Endothelial cell of umbilical vein (primary cell): ENCODE data around the gene GZF1. TPM values are rescaled to one million over a fixed set of nuclear protein-coding genes. Genes with fewer than 3 reads are reported as not detected.

Source experiments
- BruUV-seq: library from RNA; stranded (reverse); fragments of 400-500 nt; replicated peaks from 2 replicates; lab custom pipeline; 2021; lab: Mats Ljungman, UMichigan
- CTCF ChIA-PET: fragments of 300-600, 350-600 bp; sonication (Branson Sonifier 250); formaldehyde crosslinking; loops from one replicate; lab custom pipeline; 2021; ENCODE audit warnings: antibody characterized with exemption, inconsistent platforms; lab: Charles Lee
- POLR2A ChIA-PET: fragments of 300-600, 350-600 bp; sonication (Branson Sonifier 250); formaldehyde crosslinking; loops from one replicate; lab custom pipeline; 2021; ENCODE audit warnings: antibody characterized with exemption, inconsistent platforms; lab: Charles Lee
- DNase-seq: peaks from one replicate; pipeline ENCODE4 v3.0.0-alpha.2; 2011; ENCODE audit warnings: low read depth, low spot score
- FAIRE-seq: peaks from 2 replicates; lab custom pipeline; 2011; peaks lifted over from hg19 to GRCh38; lab: Jason Lieb, UNC
- H2AFZ ChIP-seq: 2 replicates; pipeline ENCODE4 v1.6.0; 2012; ENCODE audit warnings: low read depth, low read length, control low read depth, inconsistent platforms
- H3K27ac ChIP-seq: 2 replicates; pipeline ENCODE4 v1.5.1; 2011; ENCODE audit warnings: low read depth, mild to moderate bottlenecking, control low read depth, low read length, moderate library complexity; ENCODE audit not compliant: insufficient read depth
- H3K27me3 ChIP-seq, 2 experiments: 2 replicates each; pipeline versions ENCODE4 v1.6.0 to v1.6.1; 2011; ENCODE audit warnings: low read length in 2 of 2, mixed read lengths in 1 of 2; ENCODE audit not compliant: control insufficient read depth in 2 of 2, insufficient read depth in 2 of 2
- H3K36me3 ChIP-seq, 2 experiments: 2 replicates in 1 of 2; 3 replicates in 1 of 2; pipeline ENCODE4 v1.5.1; 2011; ENCODE audit warnings: low read length in 2 of 2, mild to moderate bottlenecking in 1 of 2, moderate library complexity in 1 of 2; ENCODE audit not compliant: control insufficient read depth in 2 of 2, insufficient read depth in 2 of 2; ENCODE audit errors: extremely low read depth in 1 of 2
- H3K4me1 ChIP-seq: 3 replicates; pipeline ENCODE4 v1.5.1; 2011; ENCODE audit warnings: mild to moderate bottlenecking, low read length; ENCODE audit not compliant: control insufficient read depth, insufficient read depth; ENCODE audit errors: extremely low read depth
- H3K4me2 ChIP-seq: 2 replicates; pipeline ENCODE4 v1.6.1; 2011; ENCODE audit warnings: low read length, control low read depth, mixed read lengths; ENCODE audit not compliant: insufficient read depth
- H3K4me3 ChIP-seq, 3 experiments: fragments of 200-600 bp in 1 of 3; sonication (generic), shearing (Covaris generic) in 1 of 3; replicated peaks in 1 of 3; 2 replicates each; pipeline ENCODE4 v1.5.1; 2011 to 2016; ENCODE audit warnings: control low read depth in 3 of 3, low read length in 3 of 3, mild to moderate bottlenecking in 2 of 3, inconsistent platforms in 1 of 3, low read depth in 1 of 3, moderate library complexity in 1 of 3; ENCODE audit not compliant: insufficient read depth in 1 of 3
- H3K79me2 ChIP-seq: 2 replicates; pipeline ENCODE4 v1.6.0; 2012; ENCODE audit warnings: low read length, inconsistent platforms; ENCODE audit not compliant: control insufficient read depth, insufficient read depth
- H3K9ac ChIP-seq: replicated peaks from 2 replicates; pipeline ENCODE3; 2011; ENCODE audit warnings: low read length, control low read depth; ENCODE audit not compliant: insufficient read depth; ENCODE audit errors: extremely low read depth
- H3K9me1 ChIP-seq: replicated peaks from 3 replicates; pipeline ENCODE4 v1.6.0; 2011; ENCODE audit warnings: mild to moderate bottlenecking, low read length; ENCODE audit not compliant: control insufficient read depth, insufficient read depth; ENCODE audit errors: extremely low read depth
- H3K9me3 ChIP-seq: replicated peaks from 2 replicates; pipeline ENCODE4 v1.5.1; 2012; ENCODE audit warnings: low read length, inconsistent platforms; ENCODE audit not compliant: control insufficient read depth, insufficient read depth
- H4K20me1 ChIP-seq: replicated peaks from 2 replicates; pipeline ENCODE3; 2011; ENCODE audit warnings: mild to moderate bottlenecking, low read length; ENCODE audit not compliant: control insufficient read depth, insufficient read depth; ENCODE audit errors: extremely low read depth
- CTCF ChIP-seq, 2 donors: IDR thresholded peaks; 1 replicate in 1 of 2; 2 replicates in 1 of 2; pipeline ENCODE4 v1.5.1; 2011; ENCODE audit warnings: low read length in 2 of 2, mild to moderate bottlenecking in 2 of 2, moderate library complexity in 2 of 2, control low read depth in 1 of 2, inconsistent platforms in 1 of 2, low read depth in 1 of 2; ENCODE audit not compliant: insufficient read depth in 1 of 2; ENCODE audit errors: extremely low read depth in 1 of 2
- JUN ChIP-seq: IDR thresholded peaks from 2 replicates; pipeline ENCODE4 v1.6.1; 2011; ENCODE audit warnings: borderline replicate concordance, low read depth; ENCODE audit not compliant: insufficient read length, insufficient read depth
- POLR2A ChIP-seq: IDR thresholded peaks from 2 replicates; pipeline ENCODE4 v1.6.1; 2012; ENCODE audit warnings: low read depth, mild to moderate bottlenecking, control low read depth, low read length
- POLR2AphosphoS5 ChIP-seq: IDR thresholded peaks from 2 replicates; pipeline ENCODE4 v1.6.1; 2012; ENCODE audit warnings: low read depth, mild to moderate bottlenecking, control low read depth, low read length, moderate library complexity; ENCODE audit not compliant: insufficient read depth
- dilution Hi-C: fragments of 300-500 bp; cut with MboI; formaldehyde crosslinking; loops from one replicate; pipeline ENCODE4 v1.15.0; 2019; ENCODE audit warnings: low sequenced_read_pairs; ENCODE audit not compliant: extremely low pct_ligation_motif_present
- intact Hi-C: fragments of 100-400 bp; cut with micrococcal nuclease; formaldehyde crosslinking; loops from one replicate; pipeline ENCODE4 v1.10.0; 2022
- polyA plus RNA-seq, 4 experiments: library from polyadenylated mRNA; depleted of rRNA in 3 of 4; stranded (reverse) in 3 of 4; unstranded in 1 of 4; fragments of >200 nt; gene quantifications; 2 replicates each; pipeline versions ENCODE4 v1.2.1 to v1.2.3, GENCODE V29; 2011 to 2012; ENCODE audit warnings: missing spikeins in 1 of 4
- small RNA-seq: library from RNA; depleted of rRNA; stranded (forward); fragments of <200 nt; gene quantifications from one replicate; pipeline ENCODE3, GENCODE V24; 2012; ENCODE audit warnings: low replicate concordance, low read depth; ENCODE audit not compliant: insufficient read depth, insufficient read length
- total RNA-seq: library from RNA; stranded (reverse); gene quantifications from 2 replicates; pipeline ENCODE4 v1.2.3, GENCODE V29; 2021

The GZF1 gene
- total and polyA plus RNA-seq, 2 donors (not counting 3 experiments of a cell fraction or from before 2014, with no cell fraction given) = 9.7 to 10.0 TPM

GRCh38 chr20:23420943-23421931 is 59.3 kb downstream of the GZF1 start, which contains the start of gene NAPB:
Gene NAPB, minus strand, starts transcription at chr20:23421488. Its CDS starts 86 bp downstream, at chr20:23421402.
- peak within 1 kb of the TSS; percentile 22 for H3K27ac ChIP-seq
- H2AFZ ChIP-seq = peak within 1 kb of the TSS; percentile 41
- no peaks in the 10 kb centered on the region for H3K36me3 ChIP-seq
- POLR2A ChIA-PET = interaction anchor here (0.6 to 0.7 kb wide), 3 partner anchors 26 to 1774 kb away, joined by 3 to 12 read pairs (median 4); no protein-coding TSS in a partner anchor
- intact Hi-C loops = loop anchor here (1.0 to 10.0 kb wide), 5 partner anchors 59 to 736 kb away; partner anchors contain the start of genes GZF1 and NXT1
- dilution Hi-C loops = no loop called here
- peaks cover 8% of the 10 kb centered on the region for H3K4me1 ChIP-seq
- peaks cover 4 to 7% of the 10 kb centered on the region in 2 experiments for H3K27me3 ChIP-seq
- FAIRE-seq (peak; percentile 79), DNase-seq (peak; percentile 93)
- H3K9ac ChIP-seq = peak within 1 kb of the TSS; percentile 48
- no TSS peak for BruUV-seq
- TF ChIP-seq JUN = no peak
- TF ChIP-seq CTCF (IDR thresholded peaks at IDR 0.05; ENCODE audit: extremely low read depth in 1 of 2, insufficient read depth in 1 of 2, low read depth in 1 of 2, low read length in 2 of 2) = peak; percentile 14 to 51
- peak; percentile 91 for TF ChIP-seq POLR2A
- peak; percentile 91 for TF ChIP-seq POLR2AphosphoS5
- peak within 1 kb of the TSS; percentile 97 for H3K4me2 ChIP-seq
- H3K9me3 ChIP-seq = no peaks in the 10 kb centered on the region
- H3K9me1 ChIP-seq = no peaks in the 10 kb centered on the region
- H4K20me1 ChIP-seq = no peaks in the 10 kb centered on the region
- peaks cover 40% of the 10 kb centered on the region for H3K79me2 ChIP-seq
- CTCF ChIA-PET = interaction anchor here (0.6 to 4.8 kb wide), 20 partner anchors 11 to 729 kb away, joined by 3 to 31 read pairs (median 5); partner anchors contain the start of gene NXT1
- peak within 1 kb of the TSS; percentile 86 to 90 (median 88) for H3K4me3 ChIP-seq

Small RNAs within 50 kb of the gene (small RNA-seq; reads per million reads assigned to genes)
- not detected for gene RNA5SP479

Other genes with a start within 250 kb of the GZF1 start
- 27.1 and 28.5 TPM in 2 replicates for gene NXT1, start 11.4 kb upstream of the GZF1 start, total RNA-seq
- gene NXT1, start 11.4 kb upstream of the GZF1 start, polyA plus RNA-seq = 39.2 and 40.2 TPM in 2 replicates
- 8.1 and 10.1 TPM in 2 replicates for gene NAPB, start 59.3 kb downstream of the GZF1 start, total RNA-seq
- 3.2 and 4.7 TPM in 2 replicates for gene NAPB, start 59.3 kb downstream of the GZF1 start, polyA plus RNA-seq
- not detected in 2 replicates for gene CSTL1, start 77.5 kb downstream of the GZF1 start, total RNA-seq
- gene CSTL1, start 77.5 kb downstream of the GZF1 start, polyA plus RNA-seq = not detected in 2 replicates
- gene CST11, start 90.7 kb downstream of the GZF1 start, total RNA-seq = not detected in 2 replicates
- not detected in 2 replicates for gene CST11, start 90.7 kb downstream of the GZF1 start, polyA plus RNA-seq
- not detected in 2 replicates for gene CST8, start 128.9 kb downstream of the GZF1 start, total RNA-seq
- gene CST8, start 128.9 kb downstream of the GZF1 start, polyA plus RNA-seq = not detected in 2 replicates
- gene CST9L, start 206.3 kb downstream of the GZF1 start, total RNA-seq = not detected in 2 replicates
- gene CST9L, start 206.3 kb downstream of the GZF1 start, polyA plus RNA-seq = not detected in 2 replicates
- not detected in 2 replicates for gene CST9, start 243.7 kb downstream of the GZF1 start, total RNA-seq
- gene CST9, start 243.7 kb downstream of the GZF1 start, polyA plus RNA-seq = not detected in 2 replicates